Measurements from ENCODE around the gene RHO. TPM values are rescaled to one million over a fixed set of nuclear protein-coding genes. Genes with fewer than 3 reads are reported as not detected.

The RHO gene
- total and polyA plus RNA-seq, 10 of the 15 experiments (the other 5 are each of a cell fraction or from before 2014, with no cell fraction given): not detected

GRCh38 chr3:129501630-129502029 lies 26.8 kb upstream of the RHO start (continued):
- TF ChIP-seq, protein P1, sequence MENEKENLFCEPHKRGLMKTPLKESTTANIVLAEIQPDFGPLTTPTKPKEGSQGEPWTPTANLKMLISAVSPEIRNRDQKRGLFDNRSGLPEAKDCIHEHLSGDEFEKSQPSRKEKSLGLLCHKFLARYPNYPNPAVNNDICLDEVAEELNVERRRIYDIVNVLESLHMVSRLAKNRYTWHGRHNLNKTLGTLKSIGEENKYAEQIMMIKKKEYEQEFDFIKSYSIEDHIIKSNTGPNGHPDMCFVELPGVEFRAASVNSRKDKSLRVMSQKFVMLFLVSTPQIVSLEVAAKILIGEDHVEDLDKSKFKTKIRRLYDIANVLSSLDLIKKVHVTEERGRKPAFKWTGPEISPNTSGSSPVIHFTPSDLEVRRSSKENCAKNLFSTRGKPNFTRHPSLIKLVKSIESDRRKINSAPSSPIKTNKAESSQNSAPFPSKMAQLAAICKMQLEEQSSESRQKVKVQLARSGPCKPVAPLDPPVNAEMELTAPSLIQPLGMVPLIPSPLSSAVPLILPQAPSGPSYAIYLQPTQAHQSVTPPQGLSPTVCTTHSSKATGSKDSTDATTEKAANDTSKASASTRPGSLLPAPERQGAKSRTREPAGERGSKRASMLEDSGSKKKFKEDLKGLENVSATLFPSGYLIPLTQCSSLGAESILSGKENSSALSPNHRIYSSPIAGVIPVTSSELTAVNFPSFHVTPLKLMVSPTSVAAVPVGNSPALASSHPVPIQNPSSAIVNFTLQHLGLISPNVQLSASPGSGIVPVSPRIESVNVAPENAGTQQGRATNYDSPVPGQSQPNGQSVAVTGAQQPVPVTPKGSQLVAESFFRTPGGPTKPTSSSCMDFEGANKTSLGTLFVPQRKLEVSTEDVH (IDR thresholded peaks at IDR 0.05; ENCODE audit: low read depth, partially characterized antibody): no peak
- no peak for TF ChIP-seq ZNF622 (IDR thresholded peaks at IDR 0.05)
- TF ChIP-seq ZNF592 (IDR thresholded peaks at IDR 0.05): no peak
- TF ChIP-seq RELB (IDR thresholded peaks at IDR 0.05; ENCODE audit: low read depth): no peak
- TF ChIP-seq LARP7 (IDR thresholded peaks at IDR 0.05): no peak
- no peak for TF ChIP-seq ATF2 (IDR thresholded peaks at IDR 0.05; ENCODE audit: low read length)
- TF ChIP-seq, protein P2, sequence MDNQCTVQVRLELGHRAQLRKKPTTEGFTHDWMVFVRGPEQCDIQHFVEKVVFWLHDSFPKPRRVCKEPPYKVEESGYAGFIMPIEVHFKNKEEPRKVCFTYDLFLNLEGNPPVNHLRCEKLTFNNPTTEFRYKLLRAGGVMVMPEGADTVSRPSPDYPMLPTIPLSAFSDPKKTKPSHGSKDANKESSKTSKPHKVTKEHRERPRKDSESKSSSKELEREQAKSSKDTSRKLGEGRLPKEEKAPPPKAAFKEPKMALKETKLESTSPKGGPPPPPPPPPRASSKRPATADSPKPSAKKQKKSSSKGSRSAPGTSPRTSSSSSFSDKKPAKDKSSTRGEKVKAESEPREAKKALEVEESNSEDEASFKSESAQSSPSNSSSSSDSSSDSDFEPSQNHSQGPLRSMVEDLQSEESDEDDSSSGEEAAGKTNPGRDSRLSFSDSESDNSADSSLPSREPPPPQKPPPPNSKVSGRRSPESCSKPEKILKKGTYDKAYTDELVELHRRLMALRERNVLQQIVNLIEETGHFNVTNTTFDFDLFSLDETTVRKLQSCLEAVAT (IDR thresholded peaks at IDR 0.05): no peak
- no peak for TF ChIP-seq ELK1 (IDR thresholded peaks at IDR 0.05; ENCODE audit: low read depth, low read length)
- TF ChIP-seq SMAD5 (IDR thresholded peaks at IDR 0.05; ENCODE audit: low read depth): no peak

Data from GM12878 (cell line).